Activated T-cell treated with anti-CD3 and anti-CD28 coated beads for 48 hours (primary cell): Measurements from ENCODE around the gene KCNAB2.

Source experiments
- DNase-seq: peaks from one replicate; pipeline ENCODE4 v3.0.0-alpha.2; 2020; ENCODE audit warnings: low read depth

Gene KCNAB2

GRCh38 chr1:6150006-6150938 lies 104.6 kb downstream of the KCNAB2 start:
- DNase-seq, result no peak
